SU-DHL-6 (cell line): ENCODE measurements around the gene STK32C.
"Not testable (repeated sequence)": the region's sequence is repeated elsewhere in the genome, so short reads cannot be mapped to it uniquely, and the experiment has no call there.

Experiments used
- H2AFZ ChIP-seq: fragments of 200-600 bp; sonication (generic); 2 replicates; pipeline ENCODE4 v1.6.1; 2014; ENCODE audit warnings: low read depth, mild to moderate bottlenecking, moderate library complexity, mixed read lengths, antibody characterized with exemption, low read length; ENCODE audit not compliant: severe bottlenecking
- H3F3A ChIP-seq: fragments of 200-600 bp; shearing (Covaris generic); 2 replicates; pipeline ENCODE4 v1.6.0; 2016; ENCODE audit warnings: antibody characterized with exemption, mild to moderate bottlenecking; ENCODE audit not compliant: insufficient read depth
- H3K27ac ChIP-seq: fragments of 200-600 bp; sonication (generic); 2 replicates; pipeline ENCODE4 v1.5.1; 2016; ENCODE audit warnings: low read depth, mild to moderate bottlenecking, low read length, moderate library complexity, mixed read lengths
- H3K27me3 ChIP-seq: fragments of 200-600 bp; sonication (generic), shearing (Covaris generic); 2 replicates; pipeline ENCODE4 v1.6.0; 2014; ENCODE audit warnings: mild to moderate bottlenecking, low read length
- H3K36me3 ChIP-seq: fragments of 200-600 bp; sonication (generic); 2 replicates; pipeline ENCODE4 v1.6.1; 2014; ENCODE audit warnings: mild to moderate bottlenecking, low read length, mixed read lengths
- H3K4me2 ChIP-seq: fragments of 300-600, 200-600 bp; shearing (Covaris generic), sonication (generic); 2 replicates; pipeline ENCODE4 v1.6.0; 2014; ENCODE audit warnings: low read length, low read depth, mild to moderate bottlenecking; ENCODE audit not compliant: poor library complexity, severe bottlenecking
- H3K4me3 ChIP-seq: fragments of 200-600 bp; sonication (generic); 2 replicates; pipeline ENCODE4 v1.5.1; 2014; ENCODE audit warnings: antibody characterized with exemption, low read length, mild to moderate bottlenecking, mixed read lengths; ENCODE audit not compliant: insufficient read depth, poor library complexity, severe bottlenecking
- H3K79me2 ChIP-seq: fragments of 200-600 bp; sonication (generic); 2 replicates; pipeline ENCODE4 v1.6.1; 2014; ENCODE audit warnings: mild to moderate bottlenecking, low read length, moderate library complexity; ENCODE audit not compliant: insufficient read depth
- H3K9ac ChIP-seq: fragments of 200-600 bp; sonication (generic); 2 replicates; pipeline ENCODE4 v1.7.0; 2014; ENCODE audit warnings: mild to moderate bottlenecking, low read length
- H3K9me2 ChIP-seq: fragments of 200-600 bp; sonication (generic); replicated peaks from 2 replicates; pipeline ENCODE4 v1.6.1; 2014; ENCODE audit warnings: low read length; ENCODE audit not compliant: insufficient read depth
- H3K9me3 ChIP-seq: fragments of 200-600 bp; sonication (generic); 2 replicates; pipeline ENCODE4 v1.6.1; 2014; ENCODE audit warnings: low read length, mixed read lengths; ENCODE audit not compliant: insufficient read depth
- H4K20me1 ChIP-seq: fragments of 200-600 bp; sonication (generic); 2 replicates; pipeline ENCODE4 v1.6.1; 2014; ENCODE audit warnings: low read depth, mild to moderate bottlenecking, antibody characterized with exemption, low read length, moderate library complexity, mixed read lengths
- CTCF ChIP-seq: fragments of 200-600 bp; sonication (generic); IDR thresholded peaks from one replicate; pipeline ENCODE4 v1.5.1; 2017; ENCODE audit warnings: antibody characterized with exemption, mild to moderate bottlenecking, low read length, moderate library complexity; ENCODE audit not compliant: insufficient read depth, poor library complexity, severe bottlenecking
- EZH2phosphoT487 ChIP-seq: fragments of 200-600 bp; sonication (generic), shearing (Covaris generic); conservative IDR thresholded peaks from 2 replicates; pipeline ENCODE4 v1.6.1; 2018; ENCODE audit warnings: mild to moderate bottlenecking, antibody characterized with exemption, low read length, moderate library complexity, mixed read lengths

The STK32C gene

GRCh38 chr10:132320654-132321469 is 13.1 kb upstream of the STK32C start:
- no peak overlapping the region for H3K4me2 ChIP-seq

GRCh38 chr10:132319853-132320653 is 12.3 kb upstream of the STK32C start:
- Histone ChIP-seq H4K20me1 (no peaks in the 10 kb centered on the region), H3K36me3 (no peaks in the 10 kb centered on the region), H3K79me2 (no peaks in the 10 kb centered on the region), H3K4me2 (no peak overlapping the region), H3K9me2 (no peaks in the 10 kb centered on the region), H3F3A (no peaks in the 10 kb centered on the region), H3K27me3 (no peaks in the 10 kb centered on the region), H3K9me3 (no peaks in the 10 kb centered on the region), H3K9ac (no peak overlapping the region), H2AFZ (no peak overlapping the region), H3K27ac (no peak overlapping the region), H3K4me3 (no peak overlapping the region)
- TF ChIP-seq CTCF (no peak), EZH2phosphoT487 (no peak)

More at GRCh38 chr10:132320654-132321469, 13.1 kb upstream of the STK32C start:
- no peaks in the 10 kb centered on the region for H4K20me1 ChIP-seq
- H3K9ac ChIP-seq = no peak overlapping the region
- H3K4me3 ChIP-seq = no peak overlapping the region
- no peak overlapping the region for H3K27ac ChIP-seq
- no peak overlapping the region for H2AFZ ChIP-seq
- no peaks in the 10 kb centered on the region for H3K9me2 ChIP-seq
- no peaks in the 10 kb centered on the region for H3K9me3 ChIP-seq
- no peaks in the 10 kb centered on the region for H3F3A ChIP-seq
- TF ChIP-seq CTCF (no peak), EZH2phosphoT487 (no peak)
- H3K79me2 ChIP-seq = no peaks in the 10 kb centered on the region
- no peaks in the 10 kb centered on the region for H3K36me3 ChIP-seq
- no peaks in the 10 kb centered on the region for H3K27me3 ChIP-seq

- H4K20me1 ChIP-seq, H2AFZ ChIP-seq, H3K27ac ChIP-seq, H3K9me2 ChIP-seq, H3F3A ChIP-seq, H3K9ac ChIP-seq, H3K9me3 ChIP-seq, H3K36me3 ChIP-seq, H3K27me3 ChIP-seq, H3K4me2 ChIP-seq, H3K79me2 ChIP-seq, H3K4me3 ChIP-seq: not testable (repeated sequence)
Observed at GRCh38 chr10:132317477-132317876, 9.7 kb upstream of the STK32C start.

- H3K9me2 ChIP-seq = no peaks in the 10 kb centered on the region
- H3K4me3 ChIP-seq = no peak overlapping the region
- H3F3A ChIP-seq = no peaks in the 10 kb centered on the region
- TF ChIP-seq EZH2phosphoT487 (no peak), CTCF (no peak)
- H3K36me3 ChIP-seq = no peaks in the 10 kb centered on the region
- H3K9ac ChIP-seq = no peak overlapping the region
- no peaks in the 10 kb centered on the region for H3K9me3 ChIP-seq
- H3K27ac ChIP-seq = no peak overlapping the region
- H3K79me2 ChIP-seq = no peaks in the 10 kb centered on the region
- no peak overlapping the region for H3K4me2 ChIP-seq
- no peak overlapping the region for H2AFZ ChIP-seq
- no peaks in the 10 kb centered on the region for H4K20me1 ChIP-seq
- no peaks in the 10 kb centered on the region for H3K27me3 ChIP-seq
Observed at GRCh38 chr10:132316133-132316532, 8.4 kb upstream of the STK32C start.

GRCh38 chr10:132314881-132315280 is 7.1 kb upstream of the STK32C start:
- not testable (repeated sequence) for H3K4me3 ChIP-seq, H4K20me1 ChIP-seq, H3K9me3 ChIP-seq, H3K79me2 ChIP-seq, H2AFZ ChIP-seq, H3K36me3 ChIP-seq, H3K9me2 ChIP-seq, H3K4me2 ChIP-seq, H3F3A ChIP-seq, H3K27me3 ChIP-seq, H3K9ac ChIP-seq, H3K27ac ChIP-seq
